Esophagus squamous epithelium (tissue), 4 donors: Measurements from ENCODE around the gene TJP3.

Experiments used
- POLR2A ChIP-seq, 4 donors: fragments of 450-650 bp; IDR thresholded peaks; one replicate each; pipeline ENCODE4 v1.6.1; 2017; ENCODE audit warnings: antibody characterized with exemption in 4 of 4, mild to moderate bottlenecking in 4 of 4, moderate library complexity in 3 of 4
- TF ChIP-seq, protein P1 (sequence below), 6 experiments: fragments of 450-650 bp in 4 of 6; fragments of 200-600 bp in 2 of 6; sonication (generic) in 2 of 6; IDR thresholded peaks; one replicate each; pipeline ENCODE4 v1.5.1; 2016 to 2019; ENCODE audit warnings: antibody characterized with exemption in 6 of 6, mild to moderate bottlenecking in 4 of 6, moderate library complexity in 4 of 6

- TF ChIP-seq, protein P1, sequence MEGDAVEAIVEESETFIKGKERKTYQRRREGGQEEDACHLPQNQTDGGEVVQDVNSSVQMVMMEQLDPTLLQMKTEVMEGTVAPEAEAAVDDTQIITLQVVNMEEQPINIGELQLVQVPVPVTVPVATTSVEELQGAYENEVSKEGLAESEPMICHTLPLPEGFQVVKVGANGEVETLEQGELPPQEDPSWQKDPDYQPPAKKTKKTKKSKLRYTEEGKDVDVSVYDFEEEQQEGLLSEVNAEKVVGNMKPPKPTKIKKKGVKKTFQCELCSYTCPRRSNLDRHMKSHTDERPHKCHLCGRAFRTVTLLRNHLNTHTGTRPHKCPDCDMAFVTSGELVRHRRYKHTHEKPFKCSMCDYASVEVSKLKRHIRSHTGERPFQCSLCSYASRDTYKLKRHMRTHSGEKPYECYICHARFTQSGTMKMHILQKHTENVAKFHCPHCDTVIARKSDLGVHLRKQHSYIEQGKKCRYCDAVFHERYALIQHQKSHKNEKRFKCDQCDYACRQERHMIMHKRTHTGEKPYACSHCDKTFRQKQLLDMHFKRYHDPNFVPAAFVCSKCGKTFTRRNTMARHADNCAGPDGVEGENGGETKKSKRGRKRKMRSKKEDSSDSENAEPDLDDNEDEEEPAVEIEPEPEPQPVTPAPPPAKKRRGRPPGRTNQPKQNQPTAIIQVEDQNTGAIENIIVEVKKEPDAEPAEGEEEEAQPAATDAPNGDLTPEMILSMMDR (IDR thresholded peaks at IDR 0.05) = peak in 1 of 6 experiments; percentile 41
- no peak for TF ChIP-seq POLR2A (IDR thresholded peaks at IDR 0.05)
Observed at GRCh38 chr19:3783660-3784584, 75.7 kb downstream of the TJP3 start.
